ENCODE results near the gene RDX.

The RDX gene

DNA sequence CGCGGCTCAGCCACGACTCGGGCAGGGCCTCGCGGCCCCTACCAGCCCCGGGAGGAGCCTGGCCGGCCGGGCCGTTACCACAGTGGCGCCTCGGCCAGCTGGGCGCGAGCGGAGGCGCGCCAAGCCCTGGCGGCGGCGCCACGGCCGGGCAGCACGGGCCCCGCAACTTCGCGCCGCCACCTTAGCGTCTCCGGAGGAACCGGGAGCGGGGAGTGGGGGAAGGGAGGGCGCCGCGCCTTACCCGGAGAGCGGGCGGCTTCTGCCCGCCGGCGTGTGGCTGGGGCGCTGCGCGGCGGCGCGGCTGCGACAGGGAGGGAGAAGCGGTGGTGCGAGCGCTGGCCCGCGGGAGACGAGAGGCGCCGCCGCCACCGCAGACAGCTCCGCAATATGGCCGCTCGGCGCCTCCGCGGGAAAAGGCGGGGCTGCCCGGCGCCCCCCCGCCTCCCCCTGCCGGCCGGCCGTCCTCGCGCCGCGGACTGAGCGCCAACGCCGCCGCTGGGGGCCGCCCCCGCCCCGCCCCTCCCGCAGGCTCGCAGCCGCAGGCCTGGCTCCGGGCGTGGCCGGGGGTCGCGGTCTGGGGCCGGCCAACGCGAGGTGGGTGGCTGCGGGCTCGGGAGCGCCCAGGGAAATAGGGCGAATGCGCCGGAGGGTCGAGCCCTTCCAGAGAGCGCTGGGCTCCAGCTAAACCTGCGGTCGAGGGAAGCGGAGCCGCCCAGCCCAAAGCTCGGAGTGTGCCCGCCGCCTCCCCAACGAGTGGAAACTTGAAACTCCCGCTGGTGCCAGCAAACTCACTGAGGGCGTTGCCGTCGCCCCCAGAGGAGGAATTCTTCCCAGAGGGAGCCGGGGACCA, at the start of gene RDX:
Gene RDX, minus strand, starts transcription at position 389 of the 850 bp plus-strand sequence. CDS start 16,922 bp downstream, outside the sequence.
- TF ChIP-seq, protein P1, sequence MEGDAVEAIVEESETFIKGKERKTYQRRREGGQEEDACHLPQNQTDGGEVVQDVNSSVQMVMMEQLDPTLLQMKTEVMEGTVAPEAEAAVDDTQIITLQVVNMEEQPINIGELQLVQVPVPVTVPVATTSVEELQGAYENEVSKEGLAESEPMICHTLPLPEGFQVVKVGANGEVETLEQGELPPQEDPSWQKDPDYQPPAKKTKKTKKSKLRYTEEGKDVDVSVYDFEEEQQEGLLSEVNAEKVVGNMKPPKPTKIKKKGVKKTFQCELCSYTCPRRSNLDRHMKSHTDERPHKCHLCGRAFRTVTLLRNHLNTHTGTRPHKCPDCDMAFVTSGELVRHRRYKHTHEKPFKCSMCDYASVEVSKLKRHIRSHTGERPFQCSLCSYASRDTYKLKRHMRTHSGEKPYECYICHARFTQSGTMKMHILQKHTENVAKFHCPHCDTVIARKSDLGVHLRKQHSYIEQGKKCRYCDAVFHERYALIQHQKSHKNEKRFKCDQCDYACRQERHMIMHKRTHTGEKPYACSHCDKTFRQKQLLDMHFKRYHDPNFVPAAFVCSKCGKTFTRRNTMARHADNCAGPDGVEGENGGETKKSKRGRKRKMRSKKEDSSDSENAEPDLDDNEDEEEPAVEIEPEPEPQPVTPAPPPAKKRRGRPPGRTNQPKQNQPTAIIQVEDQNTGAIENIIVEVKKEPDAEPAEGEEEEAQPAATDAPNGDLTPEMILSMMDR (IDR thresholded peaks at IDR 0.05; ENCODE audit: extremely low read depth, insufficient read depth, missing control alignments), result peak; percentile 19
- in situ Hi-C loops (cut with MboI; ENCODE audit: low pct_unique_long_range_greater_than_20kb, low sequenced_read_pairs, unreplicated experiment), result no loop called here
- peak; percentile 97 for DNase-seq (ENCODE audit: low spot score)

DNA sequence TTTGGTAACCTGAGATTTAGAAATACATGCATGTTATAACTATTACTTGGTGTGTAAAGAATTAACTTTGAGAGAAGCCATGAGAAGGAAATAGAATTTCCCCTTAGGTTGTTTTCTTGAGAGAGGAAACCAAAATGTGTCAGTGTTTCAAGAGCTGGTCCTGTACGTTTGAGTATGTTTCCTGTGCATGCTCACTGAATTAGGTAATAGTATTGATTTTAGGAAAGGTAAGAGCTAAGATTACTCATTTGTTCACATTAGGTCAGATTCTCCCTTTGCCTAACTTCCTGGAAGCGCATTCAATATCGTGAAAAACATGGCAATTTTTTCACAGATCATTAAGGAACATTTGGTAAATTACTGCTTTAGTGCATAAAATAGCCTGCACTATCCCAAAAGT, 49.3 kb upstream of the RDX start:
- DNase-seq (ENCODE audit: low spot score), result peak; percentile 28
- in situ Hi-C loops (cut with MboI; ENCODE audit: low pct_unique_long_range_greater_than_20kb, low sequenced_read_pairs, unreplicated experiment), result no loop called here
- TF ChIP-seq, protein P1 (IDR thresholded peaks at IDR 0.05; ENCODE audit: extremely low read depth, insufficient read depth, missing control alignments), result no peak

DNA sequence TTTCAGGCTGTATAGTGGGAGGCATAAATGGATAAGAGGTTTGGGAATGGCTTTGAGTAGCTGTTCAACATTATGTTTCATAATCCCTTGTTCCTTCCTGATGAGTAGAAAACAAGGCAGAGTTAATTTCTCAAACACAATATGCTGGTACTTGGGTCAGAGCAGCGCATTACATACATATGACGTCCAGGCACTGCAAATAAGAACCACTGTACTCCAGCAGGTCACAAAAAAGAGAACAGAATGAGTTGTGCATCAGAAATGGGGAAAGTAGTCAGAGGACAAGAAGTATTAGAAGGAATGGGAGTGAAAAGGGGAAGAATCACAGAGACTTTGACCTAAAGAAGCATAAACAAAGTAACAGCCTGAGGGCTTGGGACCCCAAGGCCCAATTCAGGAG, 44.0 kb upstream of the RDX start:
- TF ChIP-seq, protein P1 (IDR thresholded peaks at IDR 0.05; ENCODE audit: extremely low read depth, insufficient read depth, missing control alignments), result no peak
- in situ Hi-C loops (cut with MboI; ENCODE audit: low pct_unique_long_range_greater_than_20kb, low sequenced_read_pairs, unreplicated experiment), result no loop called here
- DNase-seq (ENCODE audit: low spot score), result no peak

DNA sequence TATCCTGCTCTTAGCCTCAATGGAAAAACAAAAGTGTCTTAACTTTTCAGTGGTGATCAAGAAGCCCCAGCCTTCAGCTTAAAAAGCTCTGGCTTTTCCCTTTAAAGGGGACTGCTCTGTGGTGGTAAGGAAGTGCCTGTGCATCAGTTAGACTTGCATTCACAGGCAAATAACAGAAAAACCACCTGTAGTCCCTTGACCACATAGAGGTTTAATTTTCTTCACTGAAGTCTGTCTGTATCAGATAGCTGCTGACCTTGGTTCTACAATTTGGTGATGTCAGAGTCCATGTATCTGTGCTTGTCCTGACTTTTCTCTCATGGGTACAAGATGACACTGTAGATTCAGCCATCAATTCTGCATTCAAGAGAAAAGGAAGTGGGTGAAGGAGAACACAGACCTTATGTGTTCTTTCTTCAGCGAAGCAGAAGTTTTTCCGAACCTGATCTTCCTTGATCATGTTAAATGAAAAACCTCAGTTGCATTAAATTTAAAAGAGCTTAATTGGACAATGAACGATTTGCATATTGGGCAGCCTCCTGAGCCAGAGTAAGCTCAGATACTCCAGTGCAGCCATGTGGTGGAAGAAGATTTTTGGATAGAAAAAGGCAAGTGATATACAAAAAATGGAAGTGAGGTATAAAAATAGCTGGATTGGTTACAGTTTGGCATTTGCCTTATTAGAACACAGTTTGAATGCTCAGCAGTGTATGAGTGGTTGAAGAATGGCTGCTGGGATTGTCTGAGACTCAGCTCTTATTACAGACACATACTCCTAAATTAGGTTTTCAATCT, 43.2 kb upstream of the RDX start:
- TF ChIP-seq, protein P1 (IDR thresholded peaks at IDR 0.05; ENCODE audit: extremely low read depth, insufficient read depth, missing control alignments), result no peak
- in situ Hi-C loops (cut with MboI; ENCODE audit: low pct_unique_long_range_greater_than_20kb, low sequenced_read_pairs, unreplicated experiment), result no loop called here
- DNase-seq (ENCODE audit: low spot score), result no peak

DNA sequence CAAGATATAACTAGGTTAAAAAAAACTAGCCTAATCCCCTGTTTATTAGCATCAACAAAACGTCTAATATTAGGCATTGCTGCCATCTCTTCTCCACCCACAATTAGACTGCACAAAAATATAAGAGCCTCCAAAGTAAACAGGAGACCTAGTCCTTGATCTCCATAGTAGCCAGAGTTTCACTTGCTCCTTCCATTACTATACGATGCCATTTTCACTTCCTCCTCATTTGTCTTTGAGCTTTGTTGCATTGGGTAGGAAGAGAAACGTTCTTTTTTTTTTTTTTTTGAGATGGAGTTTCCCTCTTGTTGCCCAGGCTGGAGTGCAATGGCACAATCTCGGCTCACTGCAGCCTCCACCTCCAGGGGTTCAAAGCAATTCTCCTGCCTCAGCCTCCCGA, 42.3 kb upstream of the RDX start:
- no peak for DNase-seq (ENCODE audit: low spot score)
- in situ Hi-C loops (cut with MboI; ENCODE audit: low pct_unique_long_range_greater_than_20kb, low sequenced_read_pairs, unreplicated experiment), result no loop called here
- TF ChIP-seq, protein P1 (IDR thresholded peaks at IDR 0.05; ENCODE audit: extremely low read depth, insufficient read depth, missing control alignments), result no peak

DNA sequence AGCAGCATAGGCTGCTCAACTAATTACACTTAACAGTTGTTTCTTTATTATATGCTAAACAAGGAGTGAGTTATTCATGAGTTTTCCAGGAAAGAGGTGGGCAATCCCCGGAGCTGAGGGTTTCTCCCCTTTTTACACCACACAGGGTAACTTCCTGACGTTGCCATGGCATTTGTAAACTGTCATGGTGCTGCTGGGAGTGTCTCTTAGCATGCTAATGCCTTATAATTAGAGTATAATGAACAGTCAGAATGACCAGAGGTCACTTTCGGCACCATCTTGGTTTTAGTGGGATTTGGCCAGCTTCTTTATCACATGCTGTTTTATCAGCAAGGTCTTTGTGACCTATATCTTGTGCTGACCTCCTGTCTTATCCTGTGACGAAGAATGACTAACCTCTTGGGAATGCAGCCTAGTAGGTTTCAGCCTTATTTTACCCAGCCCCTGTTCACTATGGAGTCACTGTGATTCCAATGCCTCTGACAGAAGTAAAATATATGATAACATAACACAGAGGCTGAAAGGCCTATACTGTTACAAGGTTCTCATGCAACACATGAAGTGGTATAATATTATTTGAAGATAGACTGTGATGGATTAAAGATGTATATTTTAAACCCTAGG, 41.3 kb upstream of the RDX start:
- TF ChIP-seq, protein P1 (IDR thresholded peaks at IDR 0.05; ENCODE audit: extremely low read depth, insufficient read depth, missing control alignments), result no peak
- in situ Hi-C loops (cut with MboI; ENCODE audit: low pct_unique_long_range_greater_than_20kb, low sequenced_read_pairs, unreplicated experiment), result no loop called here
- DNase-seq (ENCODE audit: low spot score), result no peak

Measured in GM13977 (cell line).